H54 (cell line): ENCODE results near the gene HPN.
A peak's percentile ranks its signal among the peaks of the same experiment; 100 is the strongest.
"Not testable (repeated sequence)": the region's sequence is repeated elsewhere in the genome, so short reads cannot be mapped to it uniquely, and the experiment has no call there.

Source experiments
- DNase-seq: peaks from one replicate; pipeline ENCODE4 v3.0.0; 2011; ENCODE audit warnings: low spot score, mixed read lengths; ENCODE audit not compliant: insufficient read length
- FAIRE-seq: peaks from 3 replicates; lab custom pipeline; 2011; peaks lifted over from hg19 to GRCh38; lab: Jason Lieb, UNC
- POLR2A ChIP-seq: IDR thresholded peaks from 2 replicates; pipeline ENCODE4 v1.6.1; 2011; ENCODE audit warnings: low read depth, mild to moderate bottlenecking, low read length

HPN gene

GRCh38 chr19:35090160-35090505 is 48.6 kb downstream of the HPN start:
- no peak for DNase-seq
- no peak for TF ChIP-seq POLR2A
- FAIRE-seq, result no peak

- DNase-seq (peak; percentile 84), FAIRE-seq (no peak)
- no peak for TF ChIP-seq POLR2A
Observed at GRCh38 chr19:35090506-35091214, 49.1 kb downstream of the HPN start.

- no peak for TF ChIP-seq POLR2A
- DNase-seq, result no peak
- no peak for FAIRE-seq
Observed at GRCh38 chr19:35093430-35093829, 51.9 kb downstream of the HPN start.

- no peak for TF ChIP-seq POLR2A
- no peak for FAIRE-seq
- DNase-seq, result no peak
Observed at GRCh38 chr19:35093941-35094647, 52.6 kb downstream of the HPN start.

- DNase-seq (no peak), FAIRE-seq (no peak)
- TF ChIP-seq POLR2A, result no peak
Observed at GRCh38 chr19:35094656-35095055, 53.1 kb downstream of the HPN start.

- no peak for TF ChIP-seq POLR2A
- DNase-seq, result no peak
- FAIRE-seq, result no peak
Observed at GRCh38 chr19:35095667-35096368, 54.3 kb downstream of the HPN start.

- FAIRE-seq, result no peak
- TF ChIP-seq POLR2A, result no peak
- no peak for DNase-seq
Observed at GRCh38 chr19:35098413-35099049, 57.0 kb downstream of the HPN start.

- FAIRE-seq (no peak), DNase-seq (no peak)
- no peak for TF ChIP-seq POLR2A
Observed at GRCh38 chr19:35099155-35099896, 57.8 kb downstream of the HPN start.

GRCh38 chr19:35099897-35100275 is 58.4 kb downstream of the HPN start:
- no peak for TF ChIP-seq POLR2A
- FAIRE-seq (no peak), DNase-seq (no peak)

- no peak for FAIRE-seq
- no peak for DNase-seq
- no peak for TF ChIP-seq POLR2A
Observed at GRCh38 chr19:35100588-35101533, 59.3 kb downstream of the HPN start.

- not testable (repeated sequence) for FAIRE-seq, DNase-seq
Observed at GRCh38 chr19:35101949-35102348, 60.4 kb downstream of the HPN start.

- FAIRE-seq, DNase-seq: not testable (repeated sequence)
Observed at GRCh38 chr19:35103614-35104013, 62.1 kb downstream of the HPN start.
